Germinal center (tissue), 1 donor: Measurements from ENCODE around the gene NUP205.
"Not testable (repeated sequence)": the region's sequence is repeated elsewhere in the genome, so short reads cannot be mapped to it uniquely, and the experiment has no call there.

Source experiments
- DNase-seq: peaks from one replicate; pipeline ENCODE4 v3.0.0; 2012; ENCODE audit warnings: mixed read lengths, low spot score

Gene NUP205

GRCh38 chr7:135634191-135634878 is 76.6 kb downstream of the NUP205 start:
- DNase-seq = no peak

DNA sequence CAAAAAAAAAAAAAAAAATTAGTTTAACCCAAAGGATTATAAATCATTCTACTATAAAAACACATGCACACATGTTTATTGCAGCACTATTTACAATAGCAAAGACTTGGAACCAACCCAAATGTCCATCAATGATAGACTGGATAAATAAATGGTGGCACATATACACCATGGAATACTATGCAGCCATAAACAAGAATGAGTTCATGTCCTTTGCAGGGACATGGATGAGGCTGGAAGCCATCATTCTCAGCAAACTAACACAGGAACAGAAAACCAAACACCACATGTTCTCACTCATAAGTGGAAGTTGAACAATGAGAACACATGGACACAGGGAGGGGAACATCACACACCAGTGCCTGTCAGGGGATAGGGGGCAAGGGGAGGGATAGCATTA is 82.0 kb downstream of the NUP205 start:
- not testable (repeated sequence) for DNase-seq

DNA sequence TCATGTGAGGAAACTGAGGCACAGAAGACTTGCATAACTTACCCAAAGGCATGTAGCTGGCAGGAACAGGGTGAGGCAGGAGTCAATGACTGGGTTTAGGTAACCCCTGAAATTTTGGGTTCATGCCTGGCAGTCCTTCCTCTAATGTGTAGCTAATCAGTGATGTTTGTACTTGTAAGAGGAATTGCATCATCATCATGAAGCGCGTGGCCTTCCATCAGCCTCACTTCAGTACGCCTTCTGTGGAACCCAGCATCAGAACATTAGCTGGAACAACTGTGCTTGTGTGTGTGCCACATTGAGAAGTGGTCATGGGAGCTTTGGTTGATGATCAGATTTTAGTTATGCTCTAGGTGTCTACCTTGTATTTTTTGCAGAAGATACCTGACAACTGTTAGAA is 86.4 kb downstream of the NUP205 start:
- no peak for DNase-seq

DNA sequence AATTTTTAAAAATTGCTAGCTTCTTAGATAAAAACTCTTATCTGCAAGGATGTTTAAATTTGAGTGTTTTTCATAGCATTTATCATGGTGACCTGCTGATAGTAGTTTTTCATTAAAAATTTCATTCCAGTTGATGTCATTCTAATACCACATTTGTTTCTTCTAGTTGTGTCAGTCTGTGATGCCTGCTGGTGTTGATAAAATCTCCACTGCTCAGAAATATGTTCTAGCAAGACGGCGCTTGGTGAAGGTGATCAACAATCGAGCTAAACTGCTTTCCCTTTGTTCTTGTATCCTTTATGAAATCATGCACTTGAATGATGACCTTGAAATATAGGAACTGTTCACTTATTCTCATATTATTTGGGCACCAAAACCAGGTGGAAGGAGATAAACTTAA is 87.0 kb downstream of the NUP205 start:
- DNase-seq = no peak

DNA sequence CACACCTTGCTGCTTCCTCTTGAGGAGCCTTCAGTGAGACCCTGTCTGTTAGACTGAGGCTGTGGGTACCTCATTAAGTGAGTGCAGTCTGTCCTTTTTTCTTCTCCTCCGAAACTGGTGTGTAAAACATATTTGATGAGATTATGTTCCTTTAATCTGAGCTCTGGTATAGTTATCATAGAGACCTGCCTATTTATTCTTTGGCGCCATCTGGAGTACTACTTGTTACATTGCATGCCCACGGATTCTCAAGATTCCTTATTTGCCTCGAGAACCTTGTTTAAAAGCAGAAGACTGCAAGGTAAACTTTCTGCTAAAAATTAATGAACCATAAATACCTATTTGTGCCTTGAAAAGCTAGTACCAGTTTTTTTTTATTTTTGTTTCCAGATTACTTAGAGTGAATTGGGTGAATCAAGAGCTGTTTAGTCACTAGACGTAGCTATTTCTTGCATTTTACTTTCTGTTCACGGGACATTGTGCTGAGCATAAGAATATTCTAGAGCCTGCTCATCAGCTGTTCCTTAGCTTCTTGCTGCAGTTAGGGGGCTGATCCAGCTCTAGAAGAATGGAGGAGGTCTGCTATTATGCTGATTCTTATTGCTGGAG is 87.7 kb downstream of the NUP205 start:
- peak; percentile 25 for DNase-seq

GRCh38 chr7:135647755-135648154 is 90.0 kb downstream of the NUP205 start:
- no peak for DNase-seq

DNA sequence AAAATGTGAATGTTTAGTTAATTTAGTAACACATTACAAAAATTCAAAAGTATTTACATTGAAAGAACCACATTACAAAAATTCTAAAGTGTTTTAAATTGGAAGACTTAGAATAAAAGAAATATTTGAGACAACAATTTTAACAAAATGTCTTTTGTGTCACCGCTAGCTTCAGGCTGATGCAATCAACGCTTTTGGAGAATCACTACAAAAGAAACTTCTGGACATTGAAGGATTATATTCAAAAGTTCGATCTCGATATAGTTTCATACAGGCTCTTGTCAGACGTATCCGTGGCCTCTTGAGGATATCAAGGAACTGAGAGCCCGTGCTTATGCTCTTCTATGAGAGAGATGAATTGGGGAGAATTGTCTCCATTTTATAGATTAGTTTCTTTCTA is 90.5 kb downstream of the NUP205 start:
- DNase-seq = no peak

GRCh38 chr7:135650831-135651573 is 93.3 kb downstream of the NUP205 start:
- DNase-seq = no peak

- no peak for DNase-seq
These were observed 95.8 kb downstream of the NUP205 start for GRCh38 chr7:135653340-135654080.

DNA sequence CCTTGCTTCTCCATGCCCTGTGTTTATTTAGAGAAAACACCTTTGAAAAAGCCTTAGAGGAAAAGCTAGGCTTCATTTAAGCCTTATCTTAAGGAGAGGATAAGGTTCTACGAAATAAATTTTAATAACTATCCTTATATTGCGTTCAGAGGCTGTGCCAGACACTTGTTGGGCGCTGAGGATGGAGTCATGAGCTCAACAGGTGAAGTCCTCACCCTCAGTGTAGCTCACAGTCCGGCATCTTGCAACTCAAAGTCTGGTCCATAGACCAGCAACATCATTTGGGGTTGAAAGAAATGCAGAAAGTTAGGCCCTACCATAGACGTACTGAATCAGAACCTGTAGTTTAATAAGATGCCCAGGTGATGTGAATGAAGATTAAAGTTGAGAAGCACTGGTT is 100.8 kb downstream of the NUP205 start:
- DNase-seq = no peak

GRCh38 chr7:135659159-135659846 is 101.6 kb downstream of the NUP205 start:
- no peak for DNase-seq

DNA sequence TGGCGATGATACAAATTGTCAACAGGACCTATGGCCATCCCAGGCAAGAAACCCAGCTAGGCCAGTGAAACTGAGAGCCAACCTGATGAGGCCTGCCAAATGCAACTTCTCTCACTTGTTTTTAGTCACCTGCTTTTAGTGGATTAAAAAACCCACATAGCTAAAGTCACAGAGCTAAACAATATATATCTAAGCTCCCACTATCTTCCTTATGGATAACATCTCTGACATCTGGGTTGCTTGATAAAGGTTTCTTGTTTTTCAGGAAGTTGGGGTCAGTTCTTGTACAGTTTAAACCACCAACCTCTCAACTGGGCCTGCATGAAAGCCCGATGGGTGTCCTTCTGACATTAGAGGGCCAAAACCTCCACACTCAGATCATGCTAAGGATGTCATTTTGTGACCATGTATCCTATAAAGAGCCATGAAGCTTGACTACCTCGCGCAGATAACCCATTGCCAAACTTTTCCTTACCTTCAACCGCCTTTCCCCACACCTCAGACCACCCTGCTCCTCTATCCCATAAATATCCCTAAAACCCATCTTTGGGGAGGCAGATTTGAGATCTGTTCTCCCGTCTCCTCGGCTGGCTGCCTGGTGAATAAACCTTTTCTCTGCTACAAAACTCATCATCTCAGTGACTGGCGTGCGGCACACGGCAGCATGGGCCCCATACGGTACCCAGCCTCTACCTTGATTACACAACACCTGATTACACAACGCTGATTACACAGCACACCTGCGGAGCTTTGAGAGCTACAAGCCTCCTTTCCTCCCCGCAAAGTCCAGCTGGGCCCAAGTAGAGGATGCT is 103.8 kb downstream of the NUP205 start:
- no peak for DNase-seq

- DNase-seq = no peak
These were observed 104.3 kb downstream of the NUP205 start for GRCh38 chr7:135662123-135662372.

DNA sequence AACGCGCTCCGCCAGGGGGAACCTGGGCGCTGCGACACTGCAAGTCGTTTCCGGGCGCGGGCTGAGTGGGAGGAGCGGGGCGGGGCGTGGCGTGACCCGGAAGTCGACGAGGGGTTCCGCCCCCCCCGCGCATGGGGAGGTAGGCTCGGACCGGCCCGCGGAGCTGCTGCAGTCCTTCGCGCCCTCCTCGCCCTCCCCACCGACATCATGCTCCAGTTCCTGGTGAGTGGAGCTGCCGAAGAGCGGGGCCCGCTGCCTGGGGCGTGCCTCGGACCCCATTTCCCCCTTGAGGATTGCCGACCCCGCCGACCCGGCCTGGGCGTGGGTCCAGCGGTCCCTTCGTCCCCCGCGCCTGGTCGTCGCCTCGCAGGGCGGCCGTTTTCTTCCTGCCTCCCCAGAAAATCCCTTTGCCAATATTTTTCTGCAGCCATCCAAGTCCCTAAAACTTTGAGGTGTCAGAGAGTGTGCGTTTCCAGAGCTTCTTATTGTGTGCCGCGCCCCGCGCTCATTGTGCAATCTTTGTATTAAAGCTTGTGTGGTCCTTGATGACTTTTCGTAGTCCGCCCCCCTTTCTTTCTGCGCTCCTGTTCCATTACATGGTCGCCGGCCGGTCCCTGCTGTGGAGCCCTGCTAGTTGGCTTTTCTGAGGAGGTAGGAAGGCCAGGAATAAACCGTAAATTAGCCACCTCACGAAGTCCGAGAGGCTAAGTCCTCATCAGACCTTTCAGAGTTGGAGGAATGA is 104.8 kb downstream of the NUP205 start, which contains the start of gene STMP1:
TSS of gene STMP1 (plus strand) at position 142 of the 742 bp plus-strand sequence.
- DNase-seq = peak; percentile 96

- DNase-seq = no peak
These were observed 106.4 kb downstream of the NUP205 start for GRCh38 chr7:135664046-135664589.

DNA sequence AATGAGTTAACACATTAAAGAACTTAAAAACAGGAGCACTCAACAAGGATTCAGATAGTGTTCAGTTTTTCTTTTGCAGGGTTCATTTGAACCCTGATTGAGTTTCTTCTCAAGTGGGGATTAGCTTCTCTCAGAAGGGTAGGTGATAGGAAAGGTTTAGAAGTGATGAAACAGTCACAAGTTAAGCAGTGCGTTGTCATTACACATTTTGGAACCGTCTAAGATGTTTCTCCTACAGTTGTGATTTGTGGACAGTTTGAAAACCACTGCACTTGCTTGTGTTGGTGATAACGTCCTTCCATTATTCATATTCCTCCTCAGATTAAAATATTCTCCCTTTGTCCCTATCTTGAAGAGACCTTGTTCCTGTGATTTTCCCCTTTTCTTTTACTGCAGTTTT is 107.3 kb downstream of the NUP205 start:
- DNase-seq = no peak

GRCh38 chr7:135666156-135666555 is 108.4 kb downstream of the NUP205 start:
- no peak for DNase-seq

DNA sequence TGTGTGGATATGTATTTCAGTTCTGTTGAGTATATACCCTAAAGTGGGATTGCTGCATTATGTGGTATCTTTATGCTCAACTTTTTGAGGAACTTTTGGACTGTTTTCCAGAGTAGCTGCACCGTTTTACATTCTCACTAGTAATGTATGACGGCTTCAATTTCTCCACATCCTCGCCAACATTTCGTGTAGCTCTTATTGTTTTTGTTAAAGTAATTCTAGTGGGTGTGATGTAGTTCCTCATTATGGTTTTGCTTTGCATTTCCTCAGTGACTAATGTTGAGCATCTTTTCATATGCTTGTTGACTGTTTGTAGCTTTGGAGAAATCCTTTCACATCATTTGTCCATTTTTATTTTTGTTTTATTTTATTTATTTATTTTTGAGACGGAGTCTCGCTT is 109.1 kb downstream of the NUP205 start:
- DNase-seq = no peak

GRCh38 chr7:135667626-135668025 is 109.9 kb downstream of the NUP205 start:
- not testable (repeated sequence) for DNase-seq

DNA sequence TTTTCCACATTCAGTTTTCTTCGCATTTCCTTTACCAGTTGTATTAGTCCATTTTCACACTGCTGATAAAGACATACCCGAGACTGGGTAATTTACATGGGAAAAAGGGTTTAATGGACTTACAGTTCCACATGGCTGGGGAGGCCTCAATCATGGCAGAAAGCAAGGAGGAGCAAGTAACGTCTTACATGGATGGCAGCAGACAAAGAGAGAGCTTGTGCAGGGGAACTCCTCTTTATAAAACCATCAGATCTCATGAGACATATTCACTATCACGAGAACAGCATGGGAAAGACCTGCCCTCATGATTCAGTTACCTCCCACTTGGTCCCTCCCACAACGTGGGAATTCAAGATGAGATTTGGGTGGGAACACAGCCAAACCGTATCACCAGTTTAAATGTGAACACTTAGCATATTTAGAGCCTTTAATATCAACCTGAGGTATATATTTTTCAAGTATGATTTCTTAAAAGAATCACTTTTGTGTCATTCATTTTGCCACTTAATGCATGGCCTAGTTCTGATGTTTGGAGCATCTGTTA is 111.2 kb downstream of the NUP205 start:
- not testable (repeated sequence) for DNase-seq
